ENCODE measurements around the gene PPP3CB.
A peak's percentile ranks its signal among the peaks of the same experiment; 100 is the strongest.

PPP3CB gene

GRCh38 chr10:73495884-73496674 is at the start of gene PPP3CB:
PPP3CB (minus strand) TSS chr10:73496024; CDS start chr10:73495889, 135 bp downstream.
- peak; percentile 80 for DNase-seq

GRCh38 chr10:73545357-73545756 is 49.5 kb upstream of the PPP3CB start:
- no peak for DNase-seq

GRCh38 chr10:73537709-73538108 is 41.9 kb upstream of the PPP3CB start:
- no peak for DNase-seq

- DNase-seq, result no peak
Measured at GRCh38 chr10:73537288-73537687, 41.5 kb upstream of the PPP3CB start.

GRCh38 chr10:73534857-73535256 is 39.0 kb upstream of the PPP3CB start:
- DNase-seq, result no peak

- peak; percentile 23 for DNase-seq
Measured at GRCh38 chr10:73529089-73529832, 33.4 kb upstream of the PPP3CB start.

- no peak for DNase-seq
Measured at GRCh38 chr10:73522263-73522662, 26.4 kb upstream of the PPP3CB start.

- no peak for DNase-seq
Measured at GRCh38 chr10:73519336-73519735, 23.5 kb upstream of the PPP3CB start.

GRCh38 chr10:73517166-73517888 is 21.5 kb upstream of the PPP3CB start:
- DNase-seq, result no peak

GRCh38 chr10:73512207-73512743 is 16.5 kb upstream of the PPP3CB start:
- DNase-seq, result no peak

- DNase-seq, result no peak
Measured at GRCh38 chr10:73509695-73510094, 13.9 kb upstream of the PPP3CB start.

- no peak for DNase-seq
Measured at GRCh38 chr10:73506491-73506890, 10.7 kb upstream of the PPP3CB start.

- DNase-seq, result no peak
Measured at GRCh38 chr10:73506074-73506473, 10.2 kb upstream of the PPP3CB start.

- DNase-seq, result no peak
Measured at GRCh38 chr10:73503037-73503436, 7.2 kb upstream of the PPP3CB start.

- DNase-seq, result no peak
Measured at GRCh38 chr10:73501651-73502050, 5.8 kb upstream of the PPP3CB start.

- DNase-seq, result no peak
Measured at GRCh38 chr10:73497623-73498022, 1.8 kb upstream of the PPP3CB start.

- DNase-seq, result peak; percentile 84
Measured at GRCh38 chr10:73495226-73495883, 469 bp downstream of the PPP3CB start.

- no peak for DNase-seq
Measured at GRCh38 chr10:73494877-73495225, 973 bp downstream of the PPP3CB start.

GRCh38 chr10:73494213-73494612 is 1.6 kb downstream of the PPP3CB start:
- DNase-seq, result no peak

- DNase-seq, result no peak
Measured at GRCh38 chr10:73493781-73494180, 2.0 kb downstream of the PPP3CB start.

- no peak for DNase-seq
Measured at GRCh38 chr10:73486601-73487000, 9.2 kb downstream of the PPP3CB start.

GRCh38 chr10:73485320-73485719 is 10.5 kb downstream of the PPP3CB start:
- no peak for DNase-seq

- no peak for DNase-seq
Measured at GRCh38 chr10:73480158-73480557, 15.7 kb downstream of the PPP3CB start.

All from KG1 (cell line).